ENCODE measurements around the gene ZNF865.

ZNF865 gene

DNA sequence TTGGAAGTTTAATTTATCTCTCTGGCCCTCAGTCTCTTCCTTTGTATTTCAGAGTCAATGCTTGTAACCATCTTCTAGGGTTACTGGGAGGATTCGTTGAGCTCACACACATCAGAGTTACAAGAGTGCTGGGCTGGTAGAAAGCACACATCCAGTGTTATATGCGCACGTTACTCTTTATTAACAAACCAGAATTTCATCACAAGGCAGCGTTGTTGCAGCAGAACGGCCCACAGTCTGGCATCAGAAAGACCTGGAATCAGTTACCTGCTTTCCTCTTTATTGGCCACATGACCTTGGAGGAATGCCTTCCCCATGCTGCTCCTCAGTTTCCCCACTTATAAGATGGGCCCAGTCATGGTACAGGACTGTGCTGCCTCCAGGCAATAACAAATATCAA is 3.9 kb downstream of the ZNF865 start:
- DNase-seq, result no peak

DNA sequence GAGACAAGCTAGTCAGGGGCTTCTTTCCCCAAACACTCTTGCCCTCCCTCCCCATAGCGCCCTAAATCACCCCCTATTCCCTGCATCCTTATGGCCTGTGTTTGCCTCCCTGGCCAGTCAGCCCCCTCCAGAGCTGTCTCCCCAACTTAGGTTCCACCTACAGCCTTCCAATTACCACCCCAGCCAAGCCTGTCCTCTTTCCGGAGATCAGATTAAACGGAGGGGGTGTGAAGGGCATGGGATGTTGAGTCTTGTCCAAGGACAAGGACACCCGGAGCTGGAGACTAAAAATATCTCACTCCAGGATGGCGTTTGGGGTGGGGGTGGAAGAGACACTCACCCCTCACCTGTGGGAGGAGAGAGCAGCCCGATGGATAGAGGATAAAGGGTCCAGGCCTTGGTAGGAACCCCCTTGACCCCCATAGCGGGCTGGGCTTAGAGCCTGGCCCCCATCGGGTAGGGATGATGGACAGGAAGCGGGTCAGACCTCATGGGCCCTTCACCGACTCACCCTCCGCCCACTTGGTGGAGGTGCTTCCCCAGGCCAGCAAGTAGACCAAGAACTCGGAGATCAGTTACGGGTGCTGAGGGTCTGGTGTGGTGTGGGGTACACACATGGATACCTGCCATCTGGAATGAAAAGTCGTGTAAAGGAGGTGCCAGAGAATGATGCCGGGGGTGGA is 6.0 kb downstream of the ZNF865 start:
- DNase-seq, result no peak

DNA sequence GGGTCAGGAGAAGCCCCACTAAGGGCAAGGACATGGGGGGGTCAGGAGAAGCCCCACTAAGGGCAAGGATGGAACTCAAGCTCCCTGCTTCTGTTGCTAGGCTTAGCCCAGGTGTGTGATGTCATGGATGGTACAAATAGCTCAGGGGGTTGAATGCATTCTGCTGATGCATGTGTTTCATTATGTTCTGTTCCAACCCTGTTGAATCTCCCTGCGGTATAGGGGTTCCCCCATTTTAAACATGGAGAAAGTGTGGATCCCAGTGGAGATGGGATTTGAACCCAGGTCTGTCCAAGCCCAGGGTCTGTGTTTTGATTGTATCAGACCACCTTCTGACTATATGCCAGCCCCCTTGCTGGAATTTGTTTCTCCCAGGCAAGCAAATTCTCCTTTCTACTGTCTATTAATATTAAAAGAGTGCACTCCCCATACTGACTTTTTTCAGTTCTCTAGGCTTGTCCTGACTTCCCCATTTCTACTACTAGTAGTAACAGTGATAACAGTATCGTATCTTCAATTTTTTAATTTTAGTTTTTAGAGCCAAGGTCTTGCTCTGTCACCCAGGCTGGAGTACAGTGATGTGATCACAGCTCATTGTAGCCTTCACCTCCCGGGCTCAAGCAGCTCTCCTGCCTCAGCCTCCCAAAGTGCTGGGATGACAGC is 6.7 kb downstream of the ZNF865 start:
- no peak for DNase-seq

DNA sequence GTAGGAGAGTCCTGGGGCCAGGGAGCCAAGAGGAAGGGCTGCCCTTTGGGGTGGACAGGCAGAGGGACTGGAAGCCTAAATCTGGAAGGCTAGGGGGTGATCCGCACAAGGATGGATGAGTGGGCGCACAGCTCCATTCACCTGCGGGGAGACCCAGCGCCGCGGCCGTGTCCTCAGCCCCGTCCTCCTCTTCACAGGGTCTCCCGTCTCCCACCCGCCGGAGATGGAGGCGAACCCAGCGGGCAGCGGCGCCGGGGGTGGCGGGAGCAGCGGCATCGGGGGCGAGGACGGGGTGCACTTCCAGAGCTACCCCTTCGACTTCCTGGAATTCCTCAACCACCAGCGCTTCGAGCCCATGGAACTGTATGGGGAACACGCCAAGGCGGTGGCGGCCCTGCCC is 7.9 kb downstream of the ZNF865 start:
- no peak for DNase-seq

DNA sequence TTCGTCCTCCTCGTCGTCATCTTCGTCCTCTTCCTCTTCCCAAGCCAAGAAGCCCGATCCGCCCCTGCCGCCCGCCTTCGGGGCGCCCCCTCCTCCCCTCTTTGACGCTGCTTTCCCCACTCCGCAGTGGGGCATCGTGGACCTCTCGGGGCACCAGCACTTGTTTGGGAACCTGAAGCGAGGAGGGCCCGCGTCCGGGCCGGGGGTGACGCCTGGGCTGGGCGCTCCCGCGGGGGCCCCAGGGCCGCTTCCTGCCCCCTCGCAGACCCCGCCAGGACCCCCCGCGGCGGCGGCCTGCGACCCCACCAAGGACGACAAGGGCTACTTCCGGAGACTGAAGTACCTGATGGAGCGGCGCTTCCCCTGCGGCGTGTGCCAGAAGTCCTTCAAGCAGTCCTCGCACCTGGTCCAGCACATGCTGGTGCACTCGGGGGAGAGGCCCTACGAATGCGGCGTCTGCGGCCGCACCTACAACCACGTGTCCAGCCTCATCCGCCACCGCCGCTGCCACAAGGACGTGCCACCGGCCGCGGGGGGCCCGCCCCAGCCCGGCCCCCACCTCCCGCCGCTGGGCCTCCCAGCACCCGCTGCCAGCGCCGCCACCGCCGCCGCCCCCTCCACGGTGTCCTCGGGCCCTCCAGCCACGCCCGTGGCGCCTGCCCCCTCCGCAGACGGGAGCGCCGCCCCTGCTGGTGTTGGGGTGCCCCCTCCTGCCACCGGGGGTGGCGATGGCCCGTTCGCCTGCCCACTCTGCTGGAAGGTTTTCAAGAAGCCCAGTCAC is 8.7 kb downstream of the ZNF865 start:
- DNase-seq, result no peak

DNA sequence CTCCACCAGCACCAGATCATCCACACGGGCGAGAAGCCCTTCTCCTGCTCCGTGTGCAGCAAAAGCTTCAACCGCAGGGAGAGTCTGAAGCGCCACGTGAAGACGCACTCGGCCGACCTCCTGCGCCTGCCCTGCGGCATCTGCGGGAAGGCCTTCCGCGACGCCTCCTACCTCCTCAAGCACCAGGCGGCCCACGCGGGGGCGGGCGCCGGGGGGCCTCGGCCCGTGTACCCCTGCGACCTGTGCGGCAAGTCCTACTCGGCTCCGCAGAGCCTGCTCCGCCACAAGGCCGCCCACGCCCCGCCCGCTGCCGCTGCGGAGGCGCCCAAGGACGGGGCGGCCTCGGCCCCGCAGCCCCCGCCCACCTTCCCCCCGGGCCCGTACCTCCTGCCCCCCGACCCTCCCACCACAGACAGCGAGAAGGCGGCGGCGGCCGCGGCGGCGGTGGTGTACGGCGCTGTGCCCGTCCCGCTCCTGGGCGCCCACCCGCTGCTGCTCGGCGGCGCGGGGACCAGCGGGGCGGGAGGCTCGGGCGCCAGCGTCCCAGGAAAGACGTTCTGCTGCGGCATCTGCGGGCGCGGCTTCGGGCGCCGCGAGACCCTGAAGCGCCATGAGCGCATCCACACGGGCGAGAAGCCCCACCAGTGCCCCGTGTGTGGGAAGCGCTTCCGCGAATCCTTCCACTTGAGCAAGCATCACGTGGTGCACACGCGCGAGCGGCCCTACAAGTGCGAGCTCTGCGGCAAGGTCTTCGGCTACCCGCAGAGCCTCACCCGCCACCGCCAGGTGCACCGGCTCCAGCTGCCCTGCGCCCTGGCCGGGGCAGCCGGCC is 9.5 kb downstream of the ZNF865 start:
- DNase-seq, result no peak

DNA sequence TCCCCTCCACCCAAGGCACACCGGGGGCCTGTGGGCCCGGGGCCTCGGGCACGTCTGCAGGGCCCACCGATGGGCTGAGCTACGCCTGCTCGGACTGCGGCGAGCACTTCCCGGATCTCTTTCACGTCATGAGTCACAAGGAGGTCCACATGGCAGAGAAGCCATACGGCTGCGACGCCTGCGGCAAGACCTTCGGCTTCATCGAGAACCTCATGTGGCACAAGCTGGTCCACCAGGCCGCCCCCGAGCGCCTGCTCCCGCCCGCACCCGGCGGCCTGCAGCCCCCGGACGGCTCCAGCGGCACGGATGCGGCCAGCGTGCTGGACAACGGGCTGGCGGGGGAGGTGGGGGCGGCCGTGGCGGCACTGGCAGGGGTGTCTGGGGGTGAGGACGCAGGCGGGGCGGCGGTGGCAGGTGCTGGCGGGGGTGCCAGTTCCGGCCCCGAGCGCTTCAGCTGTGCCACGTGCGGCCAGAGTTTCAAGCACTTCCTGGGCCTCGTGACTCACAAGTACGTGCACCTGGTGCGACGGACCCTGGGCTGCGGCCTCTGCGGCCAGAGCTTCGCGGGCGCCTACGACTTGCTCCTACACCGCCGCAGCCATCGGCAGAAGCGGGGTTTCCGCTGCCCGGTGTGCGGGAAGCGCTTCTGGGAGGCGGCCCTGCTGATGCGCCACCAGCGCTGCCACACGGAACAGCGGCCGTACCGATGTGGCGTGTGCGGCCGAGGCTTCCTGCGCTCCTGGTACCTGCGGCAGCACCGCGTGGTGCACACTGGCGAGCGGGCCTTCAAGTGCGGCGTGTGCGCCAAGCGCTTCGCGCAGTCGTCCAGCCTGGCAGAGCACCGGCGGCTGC is 10.3 kb downstream of the ZNF865 start:
- DNase-seq, result no peak

DNA sequence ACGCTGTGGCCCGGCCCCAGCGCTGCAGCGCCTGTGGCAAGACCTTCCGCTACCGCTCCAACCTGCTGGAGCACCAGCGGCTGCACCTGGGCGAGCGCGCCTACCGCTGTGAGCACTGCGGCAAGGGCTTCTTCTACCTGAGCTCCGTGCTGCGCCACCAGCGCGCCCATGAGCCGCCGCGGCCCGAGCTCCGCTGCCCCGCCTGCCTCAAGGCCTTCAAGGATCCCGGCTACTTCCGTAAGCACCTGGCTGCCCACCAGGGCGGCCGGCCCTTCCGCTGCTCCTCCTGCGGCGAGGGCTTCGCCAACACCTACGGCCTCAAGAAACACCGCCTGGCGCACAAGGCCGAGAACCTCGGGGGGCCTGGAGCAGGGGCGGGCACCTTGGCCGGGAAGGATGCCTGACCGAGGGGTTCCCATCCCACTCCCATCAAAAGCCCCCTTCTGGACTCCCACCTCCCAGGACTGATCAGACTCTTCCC is 11.0 kb downstream of the ZNF865 start:
- DNase-seq, result no peak

DNA sequence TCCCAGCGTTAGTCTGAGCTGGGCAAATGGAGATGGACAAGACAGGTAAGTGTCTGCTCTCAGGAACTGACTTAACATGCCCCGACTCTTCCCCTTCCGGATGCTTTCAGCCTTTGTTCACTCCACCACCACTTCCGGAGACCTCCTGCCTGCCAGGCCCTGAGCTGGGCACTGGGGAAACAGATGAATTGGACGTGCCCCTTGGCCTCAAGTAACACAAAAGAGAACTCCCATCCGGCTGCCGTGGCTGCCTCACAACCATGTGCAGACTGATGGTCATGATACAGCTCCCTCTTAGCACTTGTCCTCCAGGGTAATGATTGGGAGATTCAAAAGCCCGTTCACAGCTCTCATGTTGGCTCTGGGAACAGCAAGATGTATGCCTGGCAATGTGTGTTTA is 12.0 kb downstream of the ZNF865 start:
- no peak for DNase-seq

DNA sequence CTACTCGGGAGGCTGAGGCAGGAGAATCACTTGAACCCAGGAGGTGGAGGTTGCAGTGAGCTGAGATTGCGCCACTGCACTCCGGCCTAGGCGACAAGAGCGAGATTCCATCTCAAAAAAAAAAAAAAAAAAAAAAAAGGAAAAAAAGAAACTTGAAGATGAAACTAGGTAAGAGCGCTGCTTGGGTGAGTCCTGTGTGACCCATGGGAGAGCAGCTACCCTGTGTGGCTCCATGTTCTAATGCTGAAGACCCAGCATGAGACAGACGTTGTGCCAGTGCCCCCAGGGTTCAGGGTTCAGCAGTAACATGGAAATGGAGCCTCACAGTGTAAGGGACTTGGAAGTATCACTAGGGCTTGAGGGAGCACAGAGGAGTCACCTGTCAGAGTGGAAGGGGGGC is 13.0 kb downstream of the ZNF865 start:
- no peak for DNase-seq

DNA sequence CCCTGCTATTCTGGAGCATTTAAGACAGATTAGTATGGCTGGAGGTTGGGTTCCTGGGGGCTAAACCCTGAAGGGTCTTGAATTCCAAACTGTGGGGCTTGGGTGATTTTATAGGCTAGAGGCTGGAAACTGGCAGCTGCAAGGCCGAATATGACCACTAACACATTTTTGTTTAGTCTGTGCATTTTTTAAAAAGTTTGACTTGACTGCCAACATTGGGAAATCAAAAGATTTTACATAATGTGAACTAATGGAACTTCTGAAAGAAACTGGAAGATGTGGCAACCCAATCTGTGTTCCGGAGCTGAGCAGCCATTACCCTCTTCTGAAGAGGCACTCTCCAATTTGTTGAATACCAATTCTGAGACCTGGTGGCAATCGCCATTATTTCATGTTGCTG is 13.8 kb downstream of the ZNF865 start:
- no peak for DNase-seq

DNA sequence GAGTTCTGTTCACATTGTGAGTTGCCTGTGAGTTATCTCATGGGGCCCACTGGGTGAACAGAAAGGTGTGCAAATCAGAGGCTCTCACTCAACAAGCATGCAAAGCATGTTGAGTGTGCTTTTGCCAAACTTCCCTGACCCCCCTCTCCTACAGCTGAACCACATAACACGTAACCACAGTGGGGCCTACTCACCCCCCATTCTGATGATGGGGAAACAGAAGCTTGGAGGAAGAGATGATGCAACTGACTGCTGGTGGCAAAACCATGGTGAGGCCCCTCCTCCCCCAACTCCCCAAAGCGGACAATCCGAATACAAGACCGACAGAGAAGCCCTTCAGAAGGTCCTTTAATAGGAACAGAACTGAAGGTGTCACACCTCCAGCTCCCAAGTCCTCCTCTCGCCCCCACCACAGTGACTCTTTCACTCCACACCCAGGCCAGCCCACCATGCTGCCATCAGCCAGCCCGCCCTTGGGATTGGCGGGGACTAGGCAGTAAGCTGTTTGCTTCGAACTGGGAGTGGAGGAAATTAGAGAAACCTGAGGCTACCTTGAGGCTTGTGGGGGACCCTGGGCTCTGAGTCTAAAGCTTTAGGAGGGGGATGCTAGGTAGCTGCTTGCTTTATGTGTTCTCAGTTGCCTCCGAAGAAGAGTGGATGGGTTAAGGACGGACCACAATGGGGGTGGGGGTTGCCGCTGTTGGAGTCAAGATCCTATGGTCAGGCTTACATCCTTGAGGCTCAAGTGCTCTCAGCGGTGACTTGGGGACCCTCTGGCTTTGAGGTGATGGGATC is 15.2 kb downstream of the ZNF865 start:
- DNase-seq, result peak; percentile 16

DNA sequence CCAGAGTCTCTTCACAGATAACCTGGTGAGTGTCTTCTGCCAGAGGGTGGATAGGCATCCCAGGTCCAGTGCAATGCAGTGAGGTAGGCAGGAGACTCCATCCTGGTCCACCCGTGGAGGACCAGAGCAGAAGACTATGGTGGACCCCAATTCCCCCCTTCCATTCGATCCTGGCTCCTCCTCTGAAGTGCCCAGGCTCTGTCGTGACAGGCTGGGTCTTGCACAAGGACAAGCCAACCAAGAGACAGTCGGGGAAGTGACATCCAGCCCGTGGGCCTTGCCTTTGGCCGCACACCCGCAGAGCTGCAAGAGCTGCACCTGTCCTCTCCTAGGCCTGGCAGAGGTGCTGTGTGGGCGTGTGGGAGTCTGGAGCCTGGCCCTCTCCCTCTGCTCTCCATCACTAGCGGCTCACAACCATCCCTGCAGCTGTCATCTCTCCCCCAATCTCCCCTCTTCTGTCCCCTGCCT is 15.8 kb downstream of the ZNF865 start:
- DNase-seq, result no peak

DNA sequence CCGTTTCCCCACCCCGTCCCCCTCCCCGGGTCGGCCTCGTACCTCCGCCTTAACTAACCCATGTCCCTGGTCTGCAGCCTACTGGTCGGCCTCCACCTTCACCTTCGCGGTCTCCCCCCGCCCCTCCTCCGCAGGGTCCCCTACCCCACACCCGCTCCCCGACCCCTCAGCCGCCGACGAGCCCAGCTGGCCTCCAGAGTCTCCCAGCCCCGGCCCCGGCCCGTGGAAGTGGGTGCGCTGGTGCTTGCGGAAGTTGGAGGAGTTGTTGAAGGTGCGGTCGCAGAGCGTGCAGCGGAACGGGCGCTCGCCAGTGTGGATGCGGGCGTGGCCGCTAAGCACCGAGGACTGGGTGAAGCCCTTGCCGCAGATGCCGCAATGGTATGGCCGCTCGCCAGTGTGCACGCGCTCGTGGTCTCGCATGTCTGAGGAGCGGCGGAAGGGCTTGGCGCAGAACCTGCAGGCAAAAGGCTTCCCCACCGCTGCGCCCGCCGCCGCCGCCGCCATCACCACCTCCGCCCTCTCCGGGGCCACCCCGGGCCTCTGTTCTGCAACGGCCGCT is 16.3 kb downstream of the ZNF865 start:
- DNase-seq, result no peak

DNA sequence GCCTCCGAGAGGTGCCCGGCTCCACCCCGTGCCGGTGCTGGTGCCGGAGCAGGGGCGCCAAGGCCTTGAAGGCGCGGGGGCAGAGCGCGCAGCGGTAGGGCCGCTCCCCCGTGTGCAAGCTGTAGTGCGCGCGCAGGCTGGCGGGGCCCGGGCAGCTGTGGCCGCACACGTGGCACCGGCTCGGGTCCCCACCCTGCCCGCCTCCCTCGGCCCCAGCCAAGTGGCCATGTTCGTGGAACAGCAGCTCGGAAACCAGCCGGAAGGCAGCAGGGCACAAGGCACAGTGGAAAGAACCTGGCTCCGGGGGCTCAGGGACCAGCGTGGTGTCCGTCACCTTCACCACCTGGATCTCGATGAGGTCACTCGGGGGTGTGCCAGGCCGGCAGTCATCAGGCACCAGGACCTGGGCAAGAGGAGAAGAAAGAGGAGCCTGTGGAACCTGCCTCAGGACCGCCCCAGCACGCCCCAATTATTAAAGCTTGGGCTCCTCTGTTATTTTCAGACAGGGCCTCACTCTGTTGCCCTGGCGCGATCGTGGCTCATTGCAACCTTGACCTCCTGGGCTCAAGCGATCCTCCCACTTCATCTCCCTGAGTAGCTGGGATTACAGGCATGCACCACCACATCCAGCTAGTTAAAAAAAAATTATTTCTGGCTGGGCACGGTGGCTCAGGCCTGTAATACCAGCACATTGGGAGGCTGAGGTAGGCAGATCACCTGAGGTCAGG is 17.0 kb downstream of the ZNF865 start:
- no peak for DNase-seq

DNA sequence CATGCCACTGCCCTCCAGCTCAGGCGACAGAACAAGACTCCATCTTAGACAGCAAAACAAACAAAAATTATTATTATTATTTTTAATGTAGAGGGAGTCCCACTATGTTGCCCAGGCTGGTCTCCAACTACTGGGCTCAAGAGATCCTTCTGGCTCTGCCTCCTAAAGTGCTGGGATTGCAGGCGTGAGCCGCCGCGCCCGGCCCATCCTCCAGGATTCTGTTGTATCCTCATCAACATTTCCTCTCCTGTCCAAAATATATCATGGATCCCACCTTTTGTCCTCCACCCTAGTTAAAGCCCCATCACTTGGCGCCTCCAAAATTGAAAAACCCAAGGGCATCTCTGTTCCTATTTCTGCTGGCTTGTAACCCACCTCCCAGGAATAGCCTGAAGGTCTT is 17.7 kb downstream of the ZNF865 start:
- no peak for DNase-seq

DNA sequence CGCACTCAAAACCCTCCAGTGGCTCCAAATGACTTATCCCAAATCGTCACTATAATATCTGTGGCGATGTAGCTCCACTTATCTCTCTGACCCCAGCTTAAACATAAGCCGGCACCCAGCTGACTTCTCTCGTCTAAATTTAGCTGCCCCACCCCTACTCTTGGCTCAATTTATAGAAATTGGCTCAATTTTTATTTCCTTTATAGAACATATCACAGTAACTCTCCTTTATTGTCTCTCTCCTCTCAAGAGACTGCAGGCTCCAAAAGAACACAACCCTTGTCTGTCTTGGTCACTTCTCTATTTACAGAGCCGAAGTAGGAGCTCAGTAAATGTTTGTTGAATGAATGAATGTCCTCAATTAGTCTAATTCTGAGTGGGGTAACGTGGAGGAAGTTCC is 18.1 kb downstream of the ZNF865 start:
- no peak for DNase-seq

DNA sequence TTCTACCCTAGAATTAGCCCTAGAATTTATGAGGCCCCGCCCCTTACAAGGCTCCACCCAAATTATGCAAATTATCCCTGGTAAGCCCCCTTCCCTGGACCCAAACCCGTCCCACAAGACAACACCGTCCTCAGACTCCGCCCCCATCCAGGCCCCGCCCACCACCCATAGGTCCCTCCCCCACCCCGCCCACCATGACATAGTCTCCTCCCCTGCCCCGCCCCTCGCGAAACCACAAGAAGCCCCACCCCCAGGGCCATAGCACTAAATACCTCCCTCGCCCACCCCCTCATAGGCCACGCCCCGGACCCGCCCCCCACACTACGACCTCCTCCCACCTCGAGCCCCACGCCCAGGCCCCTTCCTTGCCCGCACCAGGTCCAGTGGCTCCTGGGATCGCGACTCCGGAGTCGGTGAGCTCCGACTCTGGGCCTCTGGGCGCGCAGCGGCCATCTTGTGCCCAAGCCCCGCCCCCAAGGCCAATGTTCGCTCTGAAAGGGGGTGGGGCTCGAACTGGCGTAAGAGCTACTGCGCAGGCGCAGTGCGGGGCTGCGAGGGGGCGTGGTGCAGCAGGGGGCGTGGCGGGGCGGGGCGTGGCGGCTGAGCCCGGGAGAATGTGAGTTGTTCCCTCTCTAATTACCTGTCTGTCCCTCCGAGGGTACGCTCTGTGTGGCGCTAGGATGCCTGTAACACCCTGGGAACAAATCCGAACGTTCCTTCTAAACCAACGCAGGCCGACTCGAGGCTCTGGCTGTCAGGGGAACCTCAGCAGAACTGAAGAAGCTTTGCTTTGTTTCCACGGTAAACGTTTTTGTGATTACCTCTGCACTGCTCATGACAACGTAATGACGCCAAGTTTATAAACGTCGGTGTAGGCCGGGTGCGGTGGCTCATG is 18.9 kb downstream of the ZNF865 start, which contains the start of gene ZNF784:
TSS of gene ZNF784 (minus strand) at position 458 of the 895 bp plus-strand sequence. CDS start at position 453, 5 bp downstream.
- peak; percentile 97 for DNase-seq

DNA sequence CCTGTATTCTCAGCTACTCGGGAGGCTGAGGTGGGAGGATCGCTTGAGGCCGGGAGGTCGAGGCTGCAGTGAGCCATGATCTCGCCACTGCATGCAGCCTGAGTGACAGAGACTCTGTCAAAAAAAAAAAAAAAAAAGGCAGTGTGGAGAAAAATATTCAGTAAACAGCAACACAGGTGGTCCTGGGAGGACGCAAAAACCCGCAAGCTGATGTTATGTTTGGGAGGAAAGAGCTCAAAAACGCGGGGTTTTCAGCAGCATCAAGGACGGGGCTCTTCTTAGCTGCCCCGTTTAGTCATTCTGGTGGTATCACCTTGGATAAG is 19.5 kb downstream of the ZNF865 start:
- DNase-seq, result no peak

Measured in OCI-M1 (cell line).